HepG2 (cell line): ENCODE data around the gene NFE2L1. TPM values are rescaled to one million over a fixed set of nuclear protein-coding genes. Genes with fewer than 3 reads are reported as not detected.

Experiments
- ADNP ChIP-seq: sonication (generic); formaldehyde crosslinking; IDR thresholded peaks from 2 replicates; pipeline ENCODE4 v1.4.0; 2020; ENCODE audit warnings: missing genetic modification reagents
- AGO1 ChIP-seq: fragments of 200-400 bp; formaldehyde crosslinking; IDR thresholded peaks from 2 replicates; pipeline ENCODE4 v1.6.1; 2017; ENCODE audit warnings: mild to moderate bottlenecking, low read depth, low read length, moderate library complexity; ENCODE audit not compliant: poor library complexity, severe bottlenecking
- EEA1 ChIP-seq: sonication (generic); formaldehyde crosslinking; IDR thresholded peaks from 2 replicates; pipeline ENCODE4 v1.5.1; 2020; ENCODE audit warnings: mild to moderate bottlenecking, missing genetic modification reagents, borderline replicate concordance
- IKZF1 ChIP-seq: fragments of 450-650 bp; IDR thresholded peaks from 2 replicates; pipeline ENCODE4 v1.7.1; 2016
- IKZF4 ChIP-seq: sonication (generic); formaldehyde crosslinking; IDR thresholded peaks from 2 replicates; pipeline ENCODE4 v1.5.1; 2020; ENCODE audit warnings: borderline replicate concordance, mild to moderate bottlenecking, low read depth, missing genetic modification reagents; ENCODE audit errors: not compliant biosample characterization
- MXD4 ChIP-seq: IDR thresholded peaks from 2 replicates; pipeline ENCODE4 v1.6.1; 2016; ENCODE audit warnings: mild to moderate bottlenecking, missing biosample characterization, missing genetic modification reagents
- PHF20 ChIP-seq: sonication (generic); formaldehyde crosslinking; IDR thresholded peaks from 2 replicates; pipeline ENCODE4 v1.5.0; 2020; ENCODE audit warnings: mild to moderate bottlenecking, missing genetic modification reagents
- PLRG1 ChIP-seq: fragments of 450-650 bp; conservative IDR thresholded peaks from 2 replicates; pipeline ENCODE4 v1.6.1; 2016
- RBFOX2 ChIP-seq: fragments of 200-400 bp; formaldehyde crosslinking; IDR thresholded peaks from 2 replicates; pipeline ENCODE4 v1.6.1; 2017; ENCODE audit warnings: low read depth, mild to moderate bottlenecking, low read length
- SMARCE1 ChIP-seq: fragments of 450-650 bp; IDR thresholded peaks from 2 replicates; pipeline ENCODE4 v1.6.1; 2017; ENCODE audit warnings: borderline replicate concordance
- TCF12 ChIP-seq, 2 experiments: fragments of 450-650 bp in 1 of 2; sonication (generic) in 1 of 2; formaldehyde crosslinking in 1 of 2; IDR thresholded peaks; 2 replicates each; pipeline versions ENCODE4 v1.6.1 to v1.8.0; 2017 to 2022; ENCODE audit warnings: antibody characterized with exemption in 1 of 2, mild to moderate bottlenecking in 1 of 2, missing genetic modification reagents in 1 of 2, moderate library complexity in 1 of 2
- ZBTB7B ChIP-seq: sonication (generic); formaldehyde crosslinking; IDR thresholded peaks from 2 replicates; pipeline ENCODE4 v1.4.0; 2020; ENCODE audit warnings: missing genetic modification reagents
- ZNF180 ChIP-seq: sonication (generic); formaldehyde crosslinking; IDR thresholded peaks from 2 replicates; pipeline ENCODE4 v1.4.0; 2020; ENCODE audit warnings: low read depth, missing genetic modification reagents, borderline replicate concordance
- ZNF383 ChIP-seq: sonication (generic); formaldehyde crosslinking; IDR thresholded peaks from 2 replicates; pipeline ENCODE4 v1.4.0; 2020; ENCODE audit warnings: missing genetic modification reagents, mild to moderate bottlenecking, borderline replicate concordance
- ZNF510 ChIP-seq: sonication (generic); formaldehyde crosslinking; IDR thresholded peaks from 2 replicates; pipeline ENCODE4 v1.4.0; 2020; ENCODE audit warnings: low read depth, mild to moderate bottlenecking, missing genetic modification reagents
- ZNF547 ChIP-seq: sonication (generic); formaldehyde crosslinking; IDR thresholded peaks from 2 replicates; pipeline ENCODE4 v1.5.1; 2020; ENCODE audit warnings: mild to moderate bottlenecking, missing genetic modification reagents
- ZNF615 ChIP-seq: sonication (generic); formaldehyde crosslinking; IDR thresholded peaks from 2 replicates; pipeline ENCODE4 v1.5.0; 2020; ENCODE audit warnings: mild to moderate bottlenecking, missing genetic modification reagents, borderline replicate concordance
- ZNF790 ChIP-seq: sonication (generic); formaldehyde crosslinking; IDR thresholded peaks from 2 replicates; pipeline ENCODE4 v1.8.0; 2022; ENCODE audit warnings: missing genetic modification reagents, mild to moderate bottlenecking, borderline replicate concordance
- polyA plus RNA-seq, 8 experiments: library from polyadenylated mRNA; depleted of rRNA in 3 of 8; stranded (reverse) in 7 of 8; unstranded in 1 of 8; fragments of >200 nt; fragmentation: Illumina TruSeq in 4 of 8; extraction: Trizol in 4 of 8; gene quantifications; 2 replicates each; pipeline versions ENCODE4 v1.2.1 to v1.2.3, GENCODE V29; 2011 to 2016; ENCODE audit warnings: low read depth in 4 of 8, missing spikeins in 1 of 8, mixed read lengths in 1 of 8; ENCODE audit not compliant: insufficient read depth in 1 of 8
- total RNA-seq, 5 experiments: library from RNA; depleted of rRNA; stranded (reverse); fragments of >200 nt; fragmentation: Illumina TruSeq; extraction: Trizol; gene quantifications; 2 replicates each; pipeline ENCODE4 v1.2.3, GENCODE V29; 2016; ENCODE audit warnings: low read depth in 1 of 5
- TF ChIP-seq, protein P1 (sequence below): sonication (generic); formaldehyde crosslinking; IDR thresholded peaks from 2 replicates; pipeline ENCODE4 v1.4.0; 2020; ENCODE audit warnings: missing genetic modification reagents, borderline replicate concordance
- TF ChIP-seq, protein P2 (sequence below): sonication (generic); formaldehyde crosslinking; IDR thresholded peaks from 2 replicates; pipeline ENCODE4 v1.5.1; 2020; ENCODE audit warnings: mild to moderate bottlenecking, missing genetic modification reagents, moderate library complexity

Gene NFE2L1
- total and polyA plus RNA-seq, 2 of the 13 experiments (the other 11 are each of a cell fraction or from before 2014, with no cell fraction given) = 67.0 to 234 TPM

DNA sequence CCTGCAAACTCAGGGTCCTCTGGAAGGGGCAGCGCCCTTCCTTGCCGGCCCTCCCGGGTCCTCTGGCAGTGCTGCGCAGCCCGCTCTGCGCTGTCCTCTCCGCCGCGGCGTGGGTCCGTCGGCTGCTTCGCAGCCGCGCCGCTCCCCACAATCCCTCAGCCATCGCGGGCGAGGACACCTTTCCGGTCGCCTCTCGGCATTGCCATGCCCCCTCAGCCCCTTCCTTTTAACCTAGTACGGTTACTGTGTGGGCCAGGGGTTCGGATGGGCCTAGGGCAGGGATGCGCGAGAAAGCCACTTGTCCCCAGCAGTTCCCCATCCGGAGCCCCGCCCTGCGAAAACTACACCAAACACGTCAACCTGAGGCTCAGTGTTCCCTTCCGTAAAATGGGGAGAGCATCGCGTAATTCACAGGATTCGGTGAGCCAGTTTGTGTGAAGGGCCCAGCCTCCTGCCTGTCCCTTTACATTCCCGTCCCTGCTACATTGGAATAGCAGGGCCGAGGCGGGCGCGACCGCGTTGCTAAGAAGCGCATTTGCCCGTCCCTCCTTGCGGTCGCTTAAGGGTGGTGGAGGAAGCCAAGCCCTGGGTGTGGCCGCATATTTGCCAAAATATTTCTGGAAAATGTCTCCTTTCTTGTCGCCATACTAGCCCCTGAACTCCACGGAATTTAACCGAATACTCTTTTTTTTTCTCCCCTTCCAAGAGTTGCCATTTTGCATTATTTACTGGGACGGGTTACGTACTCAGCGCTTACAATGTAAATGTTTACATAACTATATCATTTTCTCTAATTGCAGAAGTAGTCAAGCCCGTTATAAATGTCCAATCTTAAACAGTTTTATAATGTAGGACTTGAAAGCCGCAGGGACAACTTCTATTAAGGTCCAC, 23.8 kb upstream of the NFE2L1 start (continued):
- TF ChIP-seq MXD4 (CRISPR knock-in tag) = no peak
- TF ChIP-seq, protein P1, sequence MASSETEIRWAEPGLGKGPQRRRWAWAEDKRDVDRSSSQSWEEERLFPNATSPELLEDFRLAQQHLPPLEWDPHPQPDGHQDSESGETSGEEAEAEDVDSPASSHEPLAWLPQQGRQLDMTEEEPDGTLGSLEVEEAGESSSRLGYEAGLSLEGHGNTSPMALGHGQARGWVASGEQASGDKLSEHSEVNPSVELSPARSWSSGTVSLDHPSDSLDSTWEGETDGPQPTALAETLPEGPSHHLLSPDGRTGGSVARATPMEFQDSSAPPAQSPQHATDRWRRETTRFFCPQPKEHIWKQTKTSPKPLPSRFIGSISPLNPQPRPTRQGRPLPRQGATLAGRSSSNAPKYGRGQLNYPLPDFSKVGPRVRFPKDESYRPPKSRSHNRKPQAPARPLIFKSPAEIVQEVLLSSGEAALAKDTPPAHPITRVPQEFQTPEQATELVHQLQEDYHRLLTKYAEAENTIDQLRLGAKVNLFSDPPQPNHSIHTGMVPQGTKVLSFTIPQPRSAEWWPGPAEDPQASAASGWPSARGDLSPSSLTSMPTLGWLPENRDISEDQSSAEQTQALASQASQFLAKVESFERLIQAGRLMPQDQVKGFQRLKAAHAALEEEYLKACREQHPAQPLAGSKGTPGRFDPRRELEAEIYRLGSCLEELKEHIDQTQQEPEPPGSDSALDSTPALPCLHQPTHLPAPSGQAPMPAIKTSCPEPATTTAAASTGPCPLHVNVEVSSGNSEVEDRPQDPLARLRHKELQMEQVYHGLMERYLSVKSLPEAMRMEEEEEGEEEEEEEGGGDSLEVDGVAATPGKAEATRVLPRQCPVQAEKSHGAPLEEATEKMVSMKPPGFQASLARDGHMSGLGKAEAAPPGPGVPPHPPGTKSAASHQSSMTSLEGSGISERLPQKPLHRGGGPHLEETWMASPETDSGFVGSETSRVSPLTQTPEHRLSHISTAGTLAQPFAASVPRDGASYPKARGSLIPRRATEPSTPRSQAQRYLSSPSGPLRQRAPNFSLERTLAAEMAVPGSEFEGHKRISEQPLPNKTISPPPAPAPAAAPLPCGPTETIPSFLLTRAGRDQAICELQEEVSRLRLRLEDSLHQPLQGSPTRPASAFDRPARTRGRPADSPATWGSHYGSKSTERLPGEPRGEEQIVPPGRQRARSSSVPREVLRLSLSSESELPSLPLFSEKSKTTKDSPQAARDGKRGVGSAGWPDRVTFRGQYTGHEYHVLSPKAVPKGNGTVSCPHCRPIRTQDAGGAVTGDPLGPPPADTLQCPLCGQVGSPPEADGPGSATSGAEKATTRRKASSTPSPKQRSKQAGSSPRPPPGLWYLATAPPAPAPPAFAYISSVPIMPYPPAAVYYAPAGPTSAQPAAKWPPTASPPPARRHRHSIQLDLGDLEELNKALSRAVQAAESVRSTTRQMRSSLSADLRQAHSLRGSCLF (CRISPR knock-in tag) = no peak
- no peak for TF ChIP-seq EEA1 (CRISPR knock-in tag)
- TF ChIP-seq ZNF547 (CRISPR knock-in tag) = no peak
- peak; percentile 7 for TF ChIP-seq AGO1
- no peak for TF ChIP-seq PHF20
- peak; percentile 82; the same call in 1 of the 2 replicates for TF ChIP-seq ZNF510 (CRISPR knock-in tag)
- peak; percentile 92; the same call in 1 of the 2 replicates for TF ChIP-seq ZNF383 (CRISPR knock-in tag)
- peak; percentile 65; the same call in 1 of the 2 replicates for TF ChIP-seq ADNP (CRISPR knock-in tag)
- TF ChIP-seq IKZF1 = no peak
- TF ChIP-seq ZBTB7B (CRISPR knock-in tag) = no peak
- TF ChIP-seq TCF12 (IDR thresholded peaks at IDR 0.05) = no peak
- TF ChIP-seq TCF12 (CRISPR knock-in tag; IDR thresholded peaks at IDR 0.05) = 0 out of 2 replicates have a peak, but pooled peaks have one; percentile 55
- TF ChIP-seq ZNF615 = 0 out of 2 replicates have a peak, but pooled peaks have one; percentile 30
- TF ChIP-seq, protein P2, sequence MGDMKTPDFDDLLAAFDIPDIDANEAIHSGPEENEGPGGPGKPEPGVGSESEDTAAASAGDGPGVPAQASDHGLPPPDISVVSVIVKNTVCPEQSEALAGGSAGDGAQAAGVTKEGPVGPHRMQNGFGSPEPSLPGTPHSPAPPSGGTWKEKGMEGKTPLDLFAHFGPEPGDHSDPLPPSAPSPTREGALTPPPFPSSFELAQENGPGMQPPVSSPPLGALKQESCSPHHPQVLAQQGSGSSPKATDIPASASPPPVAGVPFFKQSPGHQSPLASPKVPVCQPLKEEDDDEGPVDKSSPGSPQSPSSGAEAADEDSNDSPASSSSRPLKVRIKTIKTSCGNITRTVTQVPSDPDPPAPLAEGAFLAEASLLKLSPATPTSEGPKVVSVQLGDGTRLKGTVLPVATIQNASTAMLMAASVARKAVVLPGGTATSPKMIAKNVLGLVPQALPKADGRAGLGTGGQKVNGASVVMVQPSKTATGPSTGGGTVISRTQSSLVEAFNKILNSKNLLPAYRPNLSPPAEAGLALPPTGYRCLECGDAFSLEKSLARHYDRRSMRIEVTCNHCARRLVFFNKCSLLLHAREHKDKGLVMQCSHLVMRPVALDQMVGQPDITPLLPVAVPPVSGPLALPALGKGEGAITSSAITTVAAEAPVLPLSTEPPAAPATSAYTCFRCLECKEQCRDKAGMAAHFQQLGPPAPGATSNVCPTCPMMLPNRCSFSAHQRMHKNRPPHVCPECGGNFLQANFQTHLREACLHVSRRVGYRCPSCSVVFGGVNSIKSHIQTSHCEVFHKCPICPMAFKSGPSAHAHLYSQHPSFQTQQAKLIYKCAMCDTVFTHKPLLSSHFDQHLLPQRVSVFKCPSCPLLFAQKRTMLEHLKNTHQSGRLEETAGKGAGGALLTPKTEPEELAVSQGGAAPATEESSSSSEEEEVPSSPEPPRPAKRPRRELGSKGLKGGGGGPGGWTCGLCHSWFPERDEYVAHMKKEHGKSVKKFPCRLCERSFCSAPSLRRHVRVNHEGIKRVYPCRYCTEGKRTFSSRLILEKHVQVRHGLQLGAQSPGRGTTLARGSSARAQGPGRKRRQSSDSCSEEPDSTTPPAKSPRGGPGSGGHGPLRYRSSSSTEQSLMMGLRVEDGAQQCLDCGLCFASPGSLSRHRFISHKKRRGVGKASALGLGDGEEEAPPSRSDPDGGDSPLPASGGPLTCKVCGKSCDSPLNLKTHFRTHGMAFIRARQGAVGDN (CRISPR knock-in tag) = peak; percentile 52; the same call in 1 of the 2 replicates
- TF ChIP-seq SMARCE1 = no peak
- no peak for TF ChIP-seq PLRG1
- no peak for TF ChIP-seq ZNF790 (CRISPR knock-in tag)
- peak; percentile 23 for TF ChIP-seq IKZF4 (CRISPR knock-in tag)
- TF ChIP-seq ZNF180 (CRISPR knock-in tag) = no peak
- TF ChIP-seq RBFOX2 = no peak
